Right lobe of liver (tissue), 4 donors: ENCODE measurements around the gene NEDD4L.

Experiments used
- CTCF ChIP-seq, 4 donors: fragments of 200-600 bp in 3 of 4; fragments of 450-650 bp in 1 of 4; IDR thresholded peaks; one replicate each; pipeline versions ENCODE4 v1.5.1 to v1.8.0; 2016 to 2022; ENCODE audit warnings: antibody characterized with exemption in 4 of 4, mild to moderate bottlenecking in 2 of 4
- POLR2A ChIP-seq: fragments of 450-650 bp; IDR thresholded peaks from one replicate; pipeline ENCODE4 v1.6.1; 2017; ENCODE audit warnings: antibody characterized with exemption, mild to moderate bottlenecking
- donor health status: DM: no; HTN: no; CAD: no.
- donor health status: DM: no; HTN: no; CAD: no.
- donor health status: DM: no; HTN: yes; CAD: no.

DNA sequence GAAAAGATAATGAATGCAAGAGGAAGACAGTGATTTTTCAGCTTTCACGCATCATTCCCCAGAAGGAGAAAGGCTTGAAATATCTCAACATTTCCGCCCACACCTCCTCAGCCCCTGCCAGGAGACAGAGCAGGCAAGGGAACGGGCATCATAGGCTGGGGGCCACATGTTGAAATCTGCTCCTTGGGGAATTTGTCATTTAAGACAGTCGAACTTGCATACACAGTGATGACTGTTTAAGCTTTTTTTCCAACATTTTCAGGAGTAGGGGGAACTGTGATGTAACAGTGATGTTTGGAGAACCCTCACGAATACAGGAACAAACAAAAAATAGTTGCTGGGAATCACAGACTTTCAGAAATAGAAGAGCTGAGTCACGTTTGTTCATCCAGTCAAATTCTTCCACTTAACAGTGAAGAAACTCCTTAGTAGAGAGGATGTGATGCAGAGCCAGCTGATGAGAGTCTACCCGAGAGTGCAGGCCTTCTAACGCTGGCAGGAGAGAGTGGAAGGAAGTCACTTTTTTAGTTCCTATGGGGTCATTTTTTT, 318.1 kb downstream of the NEDD4L start:
- peak; percentile 87 for TF ChIP-seq POLR2A
- no peak for TF ChIP-seq CTCF (IDR thresholded peaks at IDR 0.05)
